Stimulated activated memory B cell treated with anti-CD40 and anti-IgM and Interleukin-4, amounts not matched to agents 10 μg/mL and 1 μg/mL and 100 μg/mL, for 72 hours (primary cell): ENCODE measurements around the gene UPF3A.

Experiments
- ATAC-seq: fragments of 150-1000 bp; cut with Tn5 transposase; 2 replicates; pipeline ENCODE4 v1.10.0; 2021
- H3K27ac Mint-ChIP-seq: one replicate; pipeline ENCODE4 v1.8.0; 2022; ENCODE audit warnings: mild to moderate bottlenecking, mixed read lengths
- H3K27me3 Mint-ChIP-seq: one replicate; pipeline ENCODE4 v1.8.0; 2022; ENCODE audit warnings: mixed read lengths
- H3K36me3 Mint-ChIP-seq: one replicate; pipeline ENCODE4 v1.8.0; 2022; ENCODE audit warnings: mixed read lengths
- H3K4me1 Mint-ChIP-seq: one replicate; pipeline ENCODE4 v1.8.0; 2022; ENCODE audit warnings: mixed read lengths
- H3K4me3 Mint-ChIP-seq: one replicate; pipeline ENCODE4 v1.8.0; 2022; ENCODE audit warnings: mild to moderate bottlenecking, moderate library complexity, mixed read lengths
- H3K9me3 Mint-ChIP-seq: one replicate; pipeline ENCODE4 v1.8.0; 2022; ENCODE audit warnings: mixed read lengths

Gene UPF3A

GRCh38 chr13:114309806-114310410 is 28.5 kb downstream of the UPF3A start:
- Mint-ChIP-seq H3K4me3 (no peak overlapping the region), H3K36me3 (peaks cover 15% of the 10 kb centered on the region), H3K9me3 (no peaks in the 10 kb centered on the region), H3K27me3 (no peaks in the 10 kb centered on the region), H3K4me1 (peaks cover 19% of the 10 kb centered on the region), H3K27ac (no peak overlapping the region)
- no peak for ATAC-seq

GRCh38 chr13:114310956-114311355 is 29.6 kb downstream of the UPF3A start:
- Mint-ChIP-seq H3K4me1 (peaks cover 27% of the 10 kb centered on the region), H3K9me3 (no peaks in the 10 kb centered on the region), H3K27ac (no peak overlapping the region), H3K4me3 (no peak overlapping the region), H3K36me3 (peaks cover 13% of the 10 kb centered on the region), H3K27me3 (no peaks in the 10 kb centered on the region)
- no peak for ATAC-seq

GRCh38 chr13:114311387-114311786 is 30.0 kb downstream of the UPF3A start:
- peaks cover 27% of the 10 kb centered on the region for H3K4me1 Mint-ChIP-seq
- H3K36me3 Mint-ChIP-seq, result peaks cover 9% of the 10 kb centered on the region
- ATAC-seq, result no peak
- H3K9me3 Mint-ChIP-seq, result no peaks in the 10 kb centered on the region
- H3K4me3 Mint-ChIP-seq, result no peak overlapping the region
- H3K27me3 Mint-ChIP-seq, result no peaks in the 10 kb centered on the region
- H3K27ac Mint-ChIP-seq, result no peak overlapping the region

GRCh38 chr13:114311908-114312307 is 30.5 kb downstream of the UPF3A start:
- Mint-ChIP-seq H3K4me3 (no peak overlapping the region), H3K27ac (no peak overlapping the region), H3K9me3 (no peaks in the 10 kb centered on the region), H3K36me3 (peaks cover 8% of the 10 kb centered on the region), H3K4me1 (peaks cover 32% of the 10 kb centered on the region), H3K27me3 (no peaks in the 10 kb centered on the region)
- no peak for ATAC-seq

GRCh38 chr13:114313061-114313860 is 31.9 kb downstream of the UPF3A start:
- peaks cover 41% of the 10 kb centered on the region for H3K4me1 Mint-ChIP-seq
- peak; percentile 62 for ATAC-seq
- peak overlapping the region; percentile 98 for H3K27ac Mint-ChIP-seq
- H3K9me3 Mint-ChIP-seq, result no peaks in the 10 kb centered on the region
- H3K27me3 Mint-ChIP-seq, result no peaks in the 10 kb centered on the region
- H3K4me3 Mint-ChIP-seq, result peak overlapping the region; percentile 90
- H3K36me3 Mint-ChIP-seq, result peaks cover 5% of the 10 kb centered on the region

- Mint-ChIP-seq H3K36me3 (peaks cover 8% of the 10 kb centered on the region), H3K9me3 (no peaks in the 10 kb centered on the region), H3K4me3 (peak within 1 kb of the TSS; percentile 90), H3K4me1 (peaks cover 52% of the 10 kb centered on the region), H3K27me3 (no peaks in the 10 kb centered on the region), H3K27ac (peak within 1 kb of the TSS; percentile 98)
- peak; percentile 91 for ATAC-seq
These were observed 32.9 kb downstream of the UPF3A start, which contains the start of gene CHAMP1 for GRCh38 chr13:114314074-114314912. Gene CHAMP1 (plus strand): TSS chr13:114314503. CDS start chr13:114323843, 9,340 bp downstream.

- Mint-ChIP-seq H3K36me3 (peaks cover 17% of the 10 kb centered on the region), H3K4me3 (peak overlapping the region; percentile 90), H3K27me3 (no peaks in the 10 kb centered on the region), H3K9me3 (no peaks in the 10 kb centered on the region), H3K4me1 (peaks cover 61% of the 10 kb centered on the region), H3K27ac (peak overlapping the region; percentile 98)
- peak; percentile 49 for ATAC-seq
These were observed 33.8 kb downstream of the UPF3A start for GRCh38 chr13:114315074-114315785.

- no peak for ATAC-seq
- Mint-ChIP-seq H3K4me1 (peaks cover 53% of the 10 kb centered on the region), H3K36me3 (peaks cover 42% of the 10 kb centered on the region), H3K27ac (peak overlapping the region; percentile 62), H3K4me3 (no peak overlapping the region), H3K27me3 (no peaks in the 10 kb centered on the region), H3K9me3 (no peaks in the 10 kb centered on the region)
These were observed 37.2 kb downstream of the UPF3A start for GRCh38 chr13:114318624-114319023.

- Mint-ChIP-seq H3K9me3 (no peaks in the 10 kb centered on the region), H3K4me1 (peaks cover 55% of the 10 kb centered on the region), H3K27ac (peak overlapping the region; percentile 62), H3K4me3 (no peak overlapping the region), H3K36me3 (peaks cover 51% of the 10 kb centered on the region), H3K27me3 (no peaks in the 10 kb centered on the region)
- no peak for ATAC-seq
These were observed 38.1 kb downstream of the UPF3A start for GRCh38 chr13:114319441-114319913.

- Mint-ChIP-seq H3K4me1 (peaks cover 57% of the 10 kb centered on the region), H3K27ac (peak overlapping the region; percentile 62), H3K9me3 (no peaks in the 10 kb centered on the region), H3K36me3 (peaks cover 56% of the 10 kb centered on the region), H3K4me3 (no peak overlapping the region), H3K27me3 (no peaks in the 10 kb centered on the region)
- ATAC-seq, result no peak
These were observed 38.7 kb downstream of the UPF3A start for GRCh38 chr13:114320065-114320464.

GRCh38 chr13:114321256-114321655 is 39.9 kb downstream of the UPF3A start:
- Mint-ChIP-seq H3K27me3 (no peaks in the 10 kb centered on the region), H3K4me3 (no peak overlapping the region), H3K27ac (no peak overlapping the region), H3K4me1 (peaks cover 62% of the 10 kb centered on the region), H3K36me3 (peaks cover 65% of the 10 kb centered on the region), H3K9me3 (no peaks in the 10 kb centered on the region)
- ATAC-seq, result no peak

- Mint-ChIP-seq H3K27me3 (no peaks in the 10 kb centered on the region), H3K36me3 (peaks cover 70% of the 10 kb centered on the region), H3K27ac (no peak overlapping the region), H3K9me3 (no peaks in the 10 kb centered on the region), H3K4me3 (no peak overlapping the region), H3K4me1 (peaks cover 47% of the 10 kb centered on the region)
- ATAC-seq, result no peak
These were observed 41.9 kb downstream of the UPF3A start for GRCh38 chr13:114323349-114323748.

GRCh38 chr13:114324334-114324733 is 42.9 kb downstream of the UPF3A start:
- H3K4me3 Mint-ChIP-seq, result no peak overlapping the region
- peaks cover 37% of the 10 kb centered on the region for H3K4me1 Mint-ChIP-seq
- H3K27ac Mint-ChIP-seq, result peak overlapping the region; percentile 60
- H3K36me3 Mint-ChIP-seq, result peaks cover 75% of the 10 kb centered on the region
- H3K9me3 Mint-ChIP-seq, result no peaks in the 10 kb centered on the region
- no peak for ATAC-seq
- H3K27me3 Mint-ChIP-seq, result no peaks in the 10 kb centered on the region

GRCh38 chr13:114325729-114326128 is 44.3 kb downstream of the UPF3A start:
- peaks cover 24% of the 10 kb centered on the region for H3K4me1 Mint-ChIP-seq
- H3K27me3 Mint-ChIP-seq, result no peaks in the 10 kb centered on the region
- peak overlapping the region; percentile 60 for H3K27ac Mint-ChIP-seq
- no peaks in the 10 kb centered on the region for H3K9me3 Mint-ChIP-seq
- H3K4me3 Mint-ChIP-seq, result no peak overlapping the region
- no peak for ATAC-seq
- peaks cover 65% of the 10 kb centered on the region for H3K36me3 Mint-ChIP-seq
